CD14-positive monocyte (primary cell): ENCODE measurements around the gene CFAP70. TPM values are rescaled to one million over a fixed set of nuclear protein-coding genes. Genes with fewer than 3 reads are reported as not detected.

Experiments used
- DNase-seq, 3 donors: peaks; one replicate each; pipeline ENCODE4 v3.0.0-alpha.2; 2011 to 2022
- H2AFZ ChIP-seq: 2 replicates; pipeline ENCODE4 v1.6.0; 2012; ENCODE audit warnings: mild to moderate bottlenecking, low read depth, low read length, inconsistent platforms; ENCODE audit not compliant: insufficient read depth, poor library complexity, severe bottlenecking
- H3K27ac ChIP-seq, 2 donors: 1 replicate in 1 of 2; 2 replicates in 1 of 2; pipeline ENCODE4 v1.5.1; 2012 to 2013; ENCODE audit warnings: low read length in 2 of 2, control low read depth in 1 of 2, inconsistent platforms in 1 of 2, low read depth in 1 of 2, mild to moderate bottlenecking in 1 of 2
- H3K27me3 ChIP-seq, 2 donors: one replicate each; pipeline versions ENCODE4 v1.6.0 to v1.6.1; 2011 to 2013; ENCODE audit warnings: low read length in 2 of 2; ENCODE audit not compliant: control insufficient read depth in 2 of 2, insufficient read depth in 2 of 2
- H3K36me3 ChIP-seq, 2 donors: replicated peaks in 1 of 2; 1 replicate in 1 of 2; 2 replicates in 1 of 2; pipeline versions ENCODE4 v1.5.1 to v1.6.1; 2012 to 2013; ENCODE audit warnings: low read length in 2 of 2, control low read depth in 1 of 2, inconsistent platforms in 1 of 2, mild to moderate bottlenecking in 1 of 2; ENCODE audit not compliant: insufficient read depth in 2 of 2, control insufficient read depth in 1 of 2
- H3K4me1 ChIP-seq, 2 donors: 1 replicate in 1 of 2; 2 replicates in 1 of 2; pipeline versions ENCODE4 v1.5.1 to v1.6.1; 2012 to 2013; ENCODE audit warnings: low read length in 2 of 2, control low read depth in 1 of 2, inconsistent platforms in 1 of 2, mild to moderate bottlenecking in 1 of 2, moderate library complexity in 1 of 2; ENCODE audit not compliant: insufficient read depth in 2 of 2, control insufficient read depth in 1 of 2
- H3K4me2 ChIP-seq: replicated peaks from 2 replicates; pipeline ENCODE3; 2012; ENCODE audit warnings: low read length, moderate library complexity, mild to moderate bottlenecking; ENCODE audit not compliant: poor library complexity, severe bottlenecking; ENCODE audit errors: extremely low read depth
- H3K4me3 ChIP-seq, 3 experiments: fragments of 200-600 bp in 1 of 3; sonication (generic) in 1 of 3; replicated peaks in 1 of 3; 1 replicate in 2 of 3; 2 replicates in 1 of 3; pipeline ENCODE4 v1.5.1; 2011 to 2013; ENCODE audit warnings: low read length in 3 of 3, mild to moderate bottlenecking in 3 of 3, control low read depth in 2 of 3, low read depth in 2 of 3, inconsistent platforms in 1 of 3, moderate library complexity in 1 of 3
- H3K79me2 ChIP-seq: 2 replicates; pipeline ENCODE4 v1.6.0; 2012; ENCODE audit warnings: mild to moderate bottlenecking, control low read depth, inconsistent platforms, low read length, moderate library complexity; ENCODE audit not compliant: insufficient read depth
- H3K9ac ChIP-seq: 2 replicates; pipeline ENCODE4 v1.6.0; 2017; ENCODE audit warnings: low read length, mild to moderate bottlenecking; ENCODE audit not compliant: insufficient read depth, poor library complexity, severe bottlenecking
- H3K9me3 ChIP-seq, 2 donors: replicated peaks in 1 of 2; 1 replicate in 1 of 2; 2 replicates in 1 of 2; pipeline versions ENCODE4 v1.5.1 to v1.6.1; 2012 to 2013; ENCODE audit warnings: low read length in 2 of 2, control low read depth in 1 of 2; ENCODE audit not compliant: control insufficient read depth in 1 of 2, insufficient read depth in 1 of 2
- H4K20me1 ChIP-seq: 2 replicates; pipeline ENCODE4 v1.6.0; 2012; ENCODE audit warnings: mild to moderate bottlenecking, low read length, control low read depth, moderate library complexity; ENCODE audit not compliant: insufficient read depth
- H3K27ac Mint-ChIP-seq, 7 donors: one replicate each; pipeline ENCODE4 v1.8.0; 2020; ENCODE audit warnings: mild to moderate bottlenecking in 7 of 7, mixed read lengths in 7 of 7, moderate library complexity in 6 of 7, inconsistent platforms in 2 of 7
- H3K27me3 Mint-ChIP-seq, 3 donors: one replicate each; pipeline ENCODE4 v1.8.0; 2021 to 2022; ENCODE audit warnings: low read depth in 3 of 3, mild to moderate bottlenecking in 3 of 3, mixed read lengths in 3 of 3, moderate library complexity in 3 of 3, inconsistent platforms in 1 of 3
- H3K36me3 Mint-ChIP-seq, 2 donors: one replicate each; pipeline ENCODE4 v1.8.0; 2020; ENCODE audit warnings: mixed read lengths in 2 of 2, inconsistent platforms in 1 of 2, mild to moderate bottlenecking in 1 of 2
- H3K4me1 Mint-ChIP-seq: one replicate; pipeline ENCODE4 v1.8.0; 2020; ENCODE audit warnings: mild to moderate bottlenecking, mixed read lengths
- H3K4me3 Mint-ChIP-seq, 2 donors: one replicate each; pipeline ENCODE4 v1.8.0; 2020; ENCODE audit warnings: mild to moderate bottlenecking in 2 of 2, mixed read lengths in 2 of 2, moderate library complexity in 1 of 2
- H3K9me3 Mint-ChIP-seq, 7 donors: one replicate each; pipeline ENCODE4 v1.8.0; 2020 to 2022; ENCODE audit warnings: mixed read lengths in 7 of 7, mild to moderate bottlenecking in 6 of 7, moderate library complexity in 6 of 7, inconsistent platforms in 2 of 7
- WGBS: methylation state at CpG from one replicate; pipeline ENCODE4 v1.1.5; 2013; ENCODE audit warnings: missing lambda C conversion rate; ENCODE audit not compliant: insufficient coverage; 5-methylcytosine and 5-hydroxymethylcytosine counted together
- intact Hi-C, 2 donors: fragments of 100-400 bp; cut with micrococcal nuclease; formaldehyde crosslinking; loops; one replicate each; pipeline versions ENCODE4 v1.15.0 to v1.15.1; 2023
- polyA plus RNA-seq, 3 donors: library from polyadenylated mRNA; depleted of rRNA in 1 of 3; unstranded in 2 of 3; stranded (reverse) in 1 of 3; fragments of 300-500 nt in 2 of 3; fragments of >200 nt in 1 of 3; fragmentation: Illumina TruSeq in 2 of 3; gene quantifications; 1 replicate in 2 of 3; 2 replicates in 1 of 3; pipeline ENCODE4 v1.2.3, GENCODE V29; 2012 to 2021
- TF ChIP-seq, protein P1 (sequence below): fragments of 200-600 bp; IDR thresholded peaks from one replicate; pipeline ENCODE4 v1.8.0; 2022; ENCODE audit warnings: antibody characterized with exemption, mild to moderate bottlenecking

CFAP70 gene
- polyA plus RNA-seq, 3 donors = 0.13 to 1.1 TPM; not detected in 1

DNA sequence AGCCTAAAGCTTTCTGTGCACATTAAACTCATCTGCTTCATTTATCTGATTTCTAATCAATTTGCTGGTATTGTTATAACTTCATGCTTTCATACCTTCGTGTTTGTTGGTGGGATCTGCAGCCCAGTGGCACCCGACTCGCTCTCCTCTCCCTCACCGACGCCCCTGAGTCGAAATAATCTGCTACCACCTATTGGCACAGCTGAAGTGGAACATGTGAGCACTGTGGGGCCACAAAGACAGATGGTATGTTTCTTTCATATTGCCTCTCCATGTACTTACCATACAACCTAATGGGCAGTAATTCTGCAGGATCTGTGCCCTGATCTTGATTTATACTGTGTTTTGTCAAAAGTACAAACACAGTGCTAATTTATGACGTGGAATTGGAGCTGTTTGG, 124.0 kb downstream of the CFAP70 start:
- Histone ChIP-seq H3K4me3 (no peak overlapping the region), H3K27ac (no peak overlapping the region), H3K9ac (no peak overlapping the region), H3K4me2 (no peak overlapping the region), H3K9me3 (no peaks in the 10 kb centered on the region), H3K79me2 (no peaks in the 10 kb centered on the region), H3K4me1 (peaks cover 8% of the 10 kb centered on the region in 2 donors), H4K20me1 (no peaks in the 10 kb centered on the region), H3K36me3 (peaks cover 35 to 84% of the 10 kb centered on the region in 2 donors), H3K27me3 (no peaks in the 10 kb centered on the region), H2AFZ (no peak overlapping the region)
- Mint-ChIP-seq H3K9me3 (no peaks in the 10 kb centered on the region), H3K4me1 (peaks cover 11% of the 10 kb centered on the region), H3K36me3 (peaks cover 38 to 67% of the 10 kb centered on the region in 2 donors), H3K4me3 (no peak overlapping the region), H3K27ac (no peak overlapping the region), H3K27me3 (no peaks in the 10 kb centered on the region)
- DNase-seq = no peak
- no CpG with 5 or more reads among the region's 7 CpGs for WGBS
- TF ChIP-seq, protein P1, sequence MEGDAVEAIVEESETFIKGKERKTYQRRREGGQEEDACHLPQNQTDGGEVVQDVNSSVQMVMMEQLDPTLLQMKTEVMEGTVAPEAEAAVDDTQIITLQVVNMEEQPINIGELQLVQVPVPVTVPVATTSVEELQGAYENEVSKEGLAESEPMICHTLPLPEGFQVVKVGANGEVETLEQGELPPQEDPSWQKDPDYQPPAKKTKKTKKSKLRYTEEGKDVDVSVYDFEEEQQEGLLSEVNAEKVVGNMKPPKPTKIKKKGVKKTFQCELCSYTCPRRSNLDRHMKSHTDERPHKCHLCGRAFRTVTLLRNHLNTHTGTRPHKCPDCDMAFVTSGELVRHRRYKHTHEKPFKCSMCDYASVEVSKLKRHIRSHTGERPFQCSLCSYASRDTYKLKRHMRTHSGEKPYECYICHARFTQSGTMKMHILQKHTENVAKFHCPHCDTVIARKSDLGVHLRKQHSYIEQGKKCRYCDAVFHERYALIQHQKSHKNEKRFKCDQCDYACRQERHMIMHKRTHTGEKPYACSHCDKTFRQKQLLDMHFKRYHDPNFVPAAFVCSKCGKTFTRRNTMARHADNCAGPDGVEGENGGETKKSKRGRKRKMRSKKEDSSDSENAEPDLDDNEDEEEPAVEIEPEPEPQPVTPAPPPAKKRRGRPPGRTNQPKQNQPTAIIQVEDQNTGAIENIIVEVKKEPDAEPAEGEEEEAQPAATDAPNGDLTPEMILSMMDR = no peak
- intact Hi-C loops = no loop called here

DNA sequence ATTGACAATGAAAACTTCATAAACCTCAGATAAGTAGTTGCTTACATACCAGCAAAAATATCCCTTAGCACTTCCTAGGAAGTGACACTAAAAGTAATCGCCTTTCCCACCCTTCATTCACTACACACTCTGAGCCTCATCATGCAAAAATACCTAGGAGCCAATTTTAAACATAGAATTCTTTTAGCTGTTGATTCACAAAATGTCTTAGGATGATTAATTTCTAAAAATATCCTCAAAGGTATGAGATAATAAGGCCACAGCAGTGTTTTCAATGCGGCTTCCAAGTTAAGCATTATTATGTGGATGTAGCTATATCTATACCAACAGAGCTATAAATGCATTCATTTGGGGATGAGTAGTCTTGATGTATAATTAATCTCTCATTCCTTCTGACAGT, 124.8 kb downstream of the CFAP70 start:
- no peak for DNase-seq
- no peaks in the 10 kb centered on the region for H3K9me3 ChIP-seq
- Mint-ChIP-seq H3K9me3 (no peaks in the 10 kb centered on the region), H3K27ac (no peak overlapping the region), H3K4me3 (no peak overlapping the region), H3K4me1 (peaks cover 19% of the 10 kb centered on the region), H3K27me3 (no peaks in the 10 kb centered on the region), H3K36me3 (peaks cover 32 to 60% of the 10 kb centered on the region in 2 donors)
- no CpG with 5 or more reads among the region's 2 CpGs for WGBS
- H4K20me1 ChIP-seq = no peaks in the 10 kb centered on the region
- no peak overlapping the region for H3K4me2 ChIP-seq
- H3K4me3 ChIP-seq = no peak overlapping the region
- no peaks in the 10 kb centered on the region for H3K79me2 ChIP-seq
- no peaks in the 10 kb centered on the region for H3K27me3 ChIP-seq
- H3K36me3 ChIP-seq = peaks cover 28 to 75% of the 10 kb centered on the region in 2 donors
- peaks cover 16% of the 10 kb centered on the region in 2 donors for H3K4me1 ChIP-seq
- H3K9ac ChIP-seq = no peak overlapping the region
- no peak overlapping the region for H2AFZ ChIP-seq
- intact Hi-C loops = no loop called here
- H3K27ac ChIP-seq = no peak overlapping the region
- TF ChIP-seq, protein P1 = no peak
